Left lung (tissue), 10 donors: ENCODE measurements around the gene SLU7. TPM values are rescaled to one million over a fixed set of nuclear protein-coding genes. Genes with fewer than 3 reads are reported as not detected.

Experiments used
- ATAC-seq: fragments of 200-7000 bp; cut with Tn5 transposase; one replicate; pipeline ENCODE4 v1.9.1; 2020; ENCODE audit warnings: moderate library complexity
- DNase-seq, 4 donors: peaks; one replicate each; pipeline ENCODE4 v3.0.0-alpha.2; 2013 to 2020
- H3K27ac ChIP-seq, 2 donors: fragments of 200-600 bp; sonication (generic) in 1 of 2; one replicate each; pipeline versions ENCODE4 v1.5.0 to v1.8.0; 2020 to 2021
- H3K27me3 ChIP-seq, 2 donors: fragments of 200-600 bp; sonication (generic) in 1 of 2; one replicate each; pipeline versions ENCODE4 v1.5.0 to v1.8.0; 2020 to 2021
- H3K36me3 ChIP-seq, 2 donors: fragments of 200-600 bp; sonication (generic) in 1 of 2; one replicate each; pipeline versions ENCODE4 v1.5.0 to v1.8.0; 2020 to 2021
- H3K4me1 ChIP-seq, 2 donors: fragments of 200-600 bp; one replicate each; pipeline ENCODE4 v1.8.0; 2021
- H3K4me3 ChIP-seq, 2 donors: fragments of 200-600 bp; sonication (generic) in 1 of 2; one replicate each; pipeline versions ENCODE4 v1.5.0 to v1.8.0; 2020 to 2021; ENCODE audit warnings: mild to moderate bottlenecking in 1 of 2
- H3K9me3 ChIP-seq, 2 donors: fragments of 200-600 bp; sonication (generic) in 1 of 2; one replicate each; pipeline versions ENCODE4 v1.5.0 to v1.8.0; 2020 to 2021
- intact Hi-C, 2 donors: fragments of 100-400 bp; cut with DNase I; formaldehyde crosslinking; loops; one replicate each; pipeline versions ENCODE4 v1.11.2 to v1.14.2; 2022
- polyA plus RNA-seq, 6 donors: library from polyadenylated mRNA; unstranded; fragments of 120-200 nt; gene quantifications; one replicate each; pipeline ENCODE4 v1.2.1, GENCODE V29; 2013; ENCODE audit not compliant: insufficient read length in 6 of 6
- total RNA-seq, 2 donors: library from RNA; stranded (reverse); fragmentation: NEBNext Ultra II Directional; extraction: Animal tissue kit (Norgen Biotek cat#: 25700); gene quantifications; one replicate each; pipeline ENCODE4 v1.2.1, GENCODE V29; 2021
- TF ChIP-seq, protein P1 (sequence below), 2 donors: fragments of 200-600 bp; sonication (generic) in 1 of 2; IDR thresholded peaks; one replicate each; pipeline versions ENCODE4 v1.5.0 to v1.8.0; 2021; ENCODE audit warnings: antibody characterized with exemption in 2 of 2
- donor health status: DM: no; HTN: yes; CAD: no.
- donor health status: DM: no; HTN: no; CAD: no.

SLU7 gene
- total and polyA plus RNA-seq, 8 donors = 36.1 to 74.1 (median 58.5) TPM

DNA sequence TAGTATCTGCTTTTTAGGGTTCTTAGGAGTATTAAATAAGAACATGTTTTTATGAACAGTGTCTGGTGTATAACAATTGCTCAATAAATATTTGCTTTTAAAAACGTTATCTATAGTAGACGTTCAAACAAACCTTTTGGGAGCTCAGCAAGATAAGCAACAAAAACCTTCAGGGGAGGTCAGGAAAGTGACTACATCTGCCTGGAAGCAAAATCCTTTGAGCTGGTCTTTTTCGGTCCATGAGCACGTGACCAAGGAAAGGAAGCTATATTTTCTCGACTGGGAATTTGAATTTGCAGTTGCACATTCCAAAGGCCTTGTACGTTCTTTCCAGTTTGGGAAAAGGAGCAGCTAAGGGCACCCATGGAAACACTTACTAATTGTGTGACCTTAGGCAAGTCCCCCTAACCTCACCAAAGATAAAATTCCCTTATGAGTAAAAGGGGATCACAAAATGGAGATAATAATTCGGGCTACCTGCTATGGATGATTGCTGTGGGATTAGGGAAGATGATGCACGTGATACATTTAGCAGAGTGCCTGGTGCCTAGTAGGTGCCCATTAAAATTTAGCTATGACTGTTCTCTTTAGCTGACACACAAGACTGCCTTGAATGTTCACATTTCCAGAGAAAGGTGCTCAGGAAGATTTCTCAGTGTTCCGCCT is 48.1 kb upstream of the SLU7 start:
- H3K4me3 ChIP-seq = no peak overlapping the region
- no peak for DNase-seq
- TF ChIP-seq, protein P1, sequence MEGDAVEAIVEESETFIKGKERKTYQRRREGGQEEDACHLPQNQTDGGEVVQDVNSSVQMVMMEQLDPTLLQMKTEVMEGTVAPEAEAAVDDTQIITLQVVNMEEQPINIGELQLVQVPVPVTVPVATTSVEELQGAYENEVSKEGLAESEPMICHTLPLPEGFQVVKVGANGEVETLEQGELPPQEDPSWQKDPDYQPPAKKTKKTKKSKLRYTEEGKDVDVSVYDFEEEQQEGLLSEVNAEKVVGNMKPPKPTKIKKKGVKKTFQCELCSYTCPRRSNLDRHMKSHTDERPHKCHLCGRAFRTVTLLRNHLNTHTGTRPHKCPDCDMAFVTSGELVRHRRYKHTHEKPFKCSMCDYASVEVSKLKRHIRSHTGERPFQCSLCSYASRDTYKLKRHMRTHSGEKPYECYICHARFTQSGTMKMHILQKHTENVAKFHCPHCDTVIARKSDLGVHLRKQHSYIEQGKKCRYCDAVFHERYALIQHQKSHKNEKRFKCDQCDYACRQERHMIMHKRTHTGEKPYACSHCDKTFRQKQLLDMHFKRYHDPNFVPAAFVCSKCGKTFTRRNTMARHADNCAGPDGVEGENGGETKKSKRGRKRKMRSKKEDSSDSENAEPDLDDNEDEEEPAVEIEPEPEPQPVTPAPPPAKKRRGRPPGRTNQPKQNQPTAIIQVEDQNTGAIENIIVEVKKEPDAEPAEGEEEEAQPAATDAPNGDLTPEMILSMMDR (IDR thresholded peaks at IDR 0.05) = no peak
- H3K27ac ChIP-seq = peak overlapping the region; percentile 50 to 77
- H3K9me3 ChIP-seq = no peaks in the 10 kb centered on the region
- H3K4me1 ChIP-seq = peaks cover 18 to 56% of the 10 kb centered on the region in 2 donors
- intact Hi-C loops = no loop called here
- no peaks in the 10 kb centered on the region for H3K36me3 ChIP-seq
- H3K27me3 ChIP-seq = peaks cover 0 to 11% of the 10 kb centered on the region in 2 donors
- peak; percentile 6 for ATAC-seq

DNA sequence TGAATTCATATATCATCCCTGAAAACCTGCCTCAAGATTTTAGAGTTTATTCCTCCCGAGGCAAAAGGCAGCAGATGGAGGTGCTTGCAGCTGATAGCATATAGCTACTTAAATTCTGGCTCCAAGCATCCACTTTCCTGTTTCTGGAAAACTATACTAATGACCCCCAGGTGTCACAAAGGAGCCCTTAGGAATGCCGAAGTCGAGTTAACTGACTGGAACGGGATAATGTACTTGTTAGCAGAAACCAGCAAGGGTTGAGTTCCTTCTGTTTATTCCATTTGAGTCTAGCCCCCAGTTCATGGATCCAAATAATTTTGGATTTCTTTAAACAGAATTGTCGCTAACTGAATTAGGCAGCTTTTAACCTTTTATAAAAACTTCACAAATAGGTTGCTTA is 47.2 kb upstream of the SLU7 start:
- no peak for DNase-seq

DNA sequence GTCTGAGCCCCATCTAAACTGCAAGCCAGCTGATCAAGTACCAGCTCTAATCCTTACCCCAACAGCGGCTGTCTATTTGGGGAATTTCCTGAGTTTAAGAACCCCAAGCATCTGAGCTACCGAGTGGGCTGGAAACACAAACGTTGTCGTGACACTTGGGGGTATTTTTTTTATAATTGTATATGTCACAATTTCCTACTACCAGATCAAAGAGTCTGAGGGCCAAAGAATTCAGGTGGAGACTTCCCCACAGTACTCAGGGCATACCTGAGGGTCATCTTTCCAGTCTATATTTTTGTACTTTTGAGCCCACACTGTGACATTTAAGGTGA is 45.6 kb upstream of the SLU7 start:
- no peak overlapping the region for H3K4me3 ChIP-seq
- no peaks in the 10 kb centered on the region for H3K9me3 ChIP-seq
- intact Hi-C loops = no loop called here
- H3K27me3 ChIP-seq = peaks cover 0 to 11% of the 10 kb centered on the region in 2 donors
- no peak for ATAC-seq
- TF ChIP-seq, protein P1 (IDR thresholded peaks at IDR 0.05) = no peak
- H3K36me3 ChIP-seq = no peaks in the 10 kb centered on the region
- no peak for DNase-seq
- H3K4me1 ChIP-seq = peaks cover 12 to 31% of the 10 kb centered on the region in 2 donors
- no peak overlapping the region for H3K27ac ChIP-seq

More for the DNA sequence above, 47.2 kb upstream of the SLU7 start:
- TF ChIP-seq, protein P1 (IDR thresholded peaks at IDR 0.05) = no peak
- H3K4me1 ChIP-seq = peaks cover 15 to 47% of the 10 kb centered on the region in 2 donors
- intact Hi-C loops = no loop called here
- H3K27ac ChIP-seq = no peak overlapping the region
- H3K9me3 ChIP-seq = no peaks in the 10 kb centered on the region
- no peaks in the 10 kb centered on the region for H3K36me3 ChIP-seq
- ATAC-seq = no peak
- peaks cover 0 to 11% of the 10 kb centered on the region in 2 donors for H3K27me3 ChIP-seq
- H3K4me3 ChIP-seq = no peak overlapping the region

DNA sequence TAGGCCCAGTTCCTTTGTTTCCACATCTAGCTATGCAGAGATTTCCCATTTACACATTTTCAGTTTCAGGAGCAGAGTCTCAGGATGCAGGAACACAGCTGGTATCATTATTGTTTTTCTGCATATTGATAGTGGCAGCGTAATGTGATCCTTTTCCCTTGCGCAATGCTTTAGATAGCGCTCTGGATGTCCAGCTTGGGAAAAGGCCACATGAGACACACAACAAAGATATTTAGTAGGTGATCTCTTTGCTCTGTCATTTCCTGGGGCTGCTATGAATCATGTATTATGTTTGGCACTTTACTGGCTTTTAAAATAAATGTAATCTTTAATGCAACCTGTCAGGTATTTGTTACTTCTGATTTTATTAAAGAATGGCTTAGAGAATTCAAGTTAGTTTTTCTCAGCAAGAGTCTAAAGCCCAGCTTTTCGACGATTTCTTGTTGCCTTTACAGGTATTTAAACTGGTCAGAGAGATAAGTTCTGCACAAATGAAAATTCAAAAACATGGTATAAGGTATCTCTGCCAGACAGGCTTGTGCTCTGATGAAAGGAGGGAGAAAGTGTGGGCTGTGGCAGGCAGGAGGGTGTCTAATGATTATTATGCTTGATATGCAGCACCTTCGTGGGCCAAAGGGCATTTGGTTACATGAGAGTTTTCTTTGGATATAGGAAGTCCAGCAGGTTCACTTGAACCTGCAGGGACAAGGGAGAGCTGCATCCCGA is 45.0 kb upstream of the SLU7 start:
- TF ChIP-seq, protein P1 (IDR thresholded peaks at IDR 0.05) = no peak
- DNase-seq (no peak), ATAC-seq (no peak)
- H3K4me3 ChIP-seq = no peak overlapping the region
- H3K27ac ChIP-seq = no peak overlapping the region
- peaks cover 0 to 8% of the 10 kb centered on the region in 2 donors for H3K27me3 ChIP-seq
- peaks cover 12 to 26% of the 10 kb centered on the region in 2 donors for H3K4me1 ChIP-seq
- H3K36me3 ChIP-seq = no peaks in the 10 kb centered on the region
- no peaks in the 10 kb centered on the region for H3K9me3 ChIP-seq
- intact Hi-C loops = no loop called here

DNA sequence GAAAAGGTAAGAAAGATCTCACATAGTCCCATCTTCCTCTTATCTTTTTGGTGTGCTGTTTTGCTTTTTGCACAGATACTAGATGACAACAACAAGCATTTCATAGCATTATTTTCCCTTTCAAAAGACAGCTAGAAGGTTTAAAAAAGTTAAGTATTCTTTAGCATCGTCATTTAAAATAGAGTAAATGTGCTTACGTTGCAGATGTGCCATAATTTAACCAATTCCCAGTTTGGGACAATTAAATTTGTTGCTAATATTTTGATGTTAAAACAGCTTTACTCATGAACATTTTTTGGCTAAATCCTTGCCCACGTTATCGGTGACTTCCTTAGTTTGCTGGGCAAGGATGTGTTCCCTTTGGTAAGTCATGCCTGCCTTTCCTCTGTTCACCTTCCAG is 44.3 kb upstream of the SLU7 start:
- no peak for ATAC-seq

More for the DNA sequence above, 44.3 kb upstream of the SLU7 start:
- Histone ChIP-seq H3K27me3 (peaks cover 0 to 8% of the 10 kb centered on the region in 2 donors), H3K27ac (no peak overlapping the region), H3K4me3 (no peak overlapping the region), H3K9me3 (no peaks in the 10 kb centered on the region), H3K36me3 (no peaks in the 10 kb centered on the region), H3K4me1 (peaks cover 12 to 19% of the 10 kb centered on the region in 2 donors)
- TF ChIP-seq, protein P1 (IDR thresholded peaks at IDR 0.05) = no peak
- intact Hi-C loops = no loop called here
- DNase-seq = no peak
